D341Med (cell line): ENCODE results near the gene CLOCK.
"Not testable (repeated sequence)": the region's sequence is repeated elsewhere in the genome, so short reads cannot be mapped to it uniquely, and the experiment has no call there.

Source experiments
- DNase-seq: peaks from one replicate; pipeline ENCODE4 v3.0.0; 2012; ENCODE audit warnings: low spot score

The CLOCK gene, protein sequence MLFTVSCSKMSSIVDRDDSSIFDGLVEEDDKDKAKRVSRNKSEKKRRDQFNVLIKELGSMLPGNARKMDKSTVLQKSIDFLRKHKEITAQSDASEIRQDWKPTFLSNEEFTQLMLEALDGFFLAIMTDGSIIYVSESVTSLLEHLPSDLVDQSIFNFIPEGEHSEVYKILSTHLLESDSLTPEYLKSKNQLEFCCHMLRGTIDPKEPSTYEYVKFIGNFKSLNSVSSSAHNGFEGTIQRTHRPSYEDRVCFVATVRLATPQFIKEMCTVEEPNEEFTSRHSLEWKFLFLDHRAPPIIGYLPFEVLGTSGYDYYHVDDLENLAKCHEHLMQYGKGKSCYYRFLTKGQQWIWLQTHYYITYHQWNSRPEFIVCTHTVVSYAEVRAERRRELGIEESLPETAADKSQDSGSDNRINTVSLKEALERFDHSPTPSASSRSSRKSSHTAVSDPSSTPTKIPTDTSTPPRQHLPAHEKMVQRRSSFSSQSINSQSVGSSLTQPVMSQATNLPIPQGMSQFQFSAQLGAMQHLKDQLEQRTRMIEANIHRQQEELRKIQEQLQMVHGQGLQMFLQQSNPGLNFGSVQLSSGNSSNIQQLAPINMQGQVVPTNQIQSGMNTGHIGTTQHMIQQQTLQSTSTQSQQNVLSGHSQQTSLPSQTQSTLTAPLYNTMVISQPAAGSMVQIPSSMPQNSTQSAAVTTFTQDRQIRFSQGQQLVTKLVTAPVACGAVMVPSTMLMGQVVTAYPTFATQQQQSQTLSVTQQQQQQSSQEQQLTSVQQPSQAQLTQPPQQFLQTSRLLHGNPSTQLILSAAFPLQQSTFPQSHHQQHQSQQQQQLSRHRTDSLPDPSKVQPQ

DNA sequence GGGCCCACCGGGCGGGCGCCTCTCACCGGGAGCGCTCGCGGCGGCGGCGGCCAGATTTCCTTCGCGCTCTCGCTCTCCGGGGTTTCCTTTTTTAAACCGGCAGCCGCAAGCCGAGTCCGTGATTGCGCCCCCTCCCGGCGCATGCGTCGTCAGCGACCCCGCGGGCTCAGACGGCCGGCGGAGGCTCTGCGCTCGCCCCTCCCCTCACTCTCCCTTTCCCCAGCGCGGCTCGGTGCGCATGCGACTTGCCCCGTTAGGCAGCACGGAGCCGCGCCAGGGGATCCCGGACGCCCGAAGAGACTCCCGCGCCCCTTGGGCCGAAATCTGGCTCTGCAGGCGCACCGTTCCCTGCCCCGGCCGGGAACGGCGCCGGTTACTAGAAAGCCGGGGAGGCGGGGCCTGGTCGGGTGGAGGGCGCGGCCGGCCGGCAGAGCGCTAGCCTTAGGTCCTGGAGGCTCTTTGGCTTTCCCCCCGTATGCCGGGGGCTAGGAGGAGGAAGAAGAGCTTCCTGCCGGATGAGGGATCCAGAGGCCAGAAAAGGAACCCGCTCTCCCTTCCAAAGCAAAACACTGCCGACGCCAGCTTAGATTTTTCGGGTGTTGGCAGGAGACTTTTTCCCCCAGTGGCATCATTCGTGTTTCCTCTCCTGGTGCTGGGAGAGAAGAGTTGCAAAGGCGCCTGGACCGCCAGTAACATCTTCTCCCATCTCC, at the start of gene CLOCK:
CLOCK (minus strand) TSS at position 154 of the 710 bp plus-strand sequence. CDS start 64,124 bp downstream, outside the sequence.
- DNase-seq = peak; percentile 93

DNA sequence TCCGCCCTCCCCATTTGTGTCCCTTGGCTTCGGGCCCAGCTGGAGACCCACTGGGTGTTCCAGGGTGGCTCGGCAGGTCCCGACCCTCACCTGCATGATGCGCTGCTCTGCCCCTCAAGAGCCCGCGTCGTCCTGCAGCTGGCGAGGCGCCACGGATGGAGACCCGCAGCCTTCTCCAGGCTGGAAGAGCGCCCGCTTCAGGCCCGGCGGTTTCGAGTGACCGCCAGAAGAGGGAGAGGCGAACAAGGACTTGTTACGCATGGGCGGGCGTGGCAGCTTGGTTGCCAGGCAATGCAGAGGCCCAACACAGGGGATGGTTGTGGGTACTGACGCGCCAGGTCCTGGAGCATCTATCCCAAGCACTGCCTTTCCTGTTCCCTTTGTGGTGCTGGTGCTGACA, 45.3 kb upstream of the CLOCK start, which contains the start of gene PDCL2:
PDCL2 (minus strand) TSS at position 232 of the 400 bp plus-strand sequence; CDS start at position 96, 136 bp downstream.
- DNase-seq = no peak

DNA sequence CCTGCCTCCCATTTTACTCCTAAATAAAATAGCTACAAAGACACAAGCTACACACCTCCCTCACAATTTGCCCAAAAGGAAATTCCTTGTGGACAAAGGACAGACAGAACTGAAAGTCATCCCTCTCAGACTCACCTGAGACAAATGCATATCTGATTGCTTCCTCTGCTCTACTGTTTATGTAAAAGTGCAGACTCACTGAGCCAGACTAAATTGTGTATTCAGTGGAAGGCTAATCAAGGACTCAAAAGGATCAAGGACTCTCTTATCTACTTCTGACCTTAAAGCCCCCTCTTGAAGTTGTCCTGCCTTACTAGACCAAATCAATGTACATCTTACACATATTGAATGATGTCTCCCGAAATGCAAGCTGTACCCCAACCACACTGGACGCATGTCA, 41.5 kb upstream of the CLOCK start:
- DNase-seq = no peak

GRCh38 chr4:55582773-55583172, 36.1 kb upstream of the CLOCK start:
- not testable (repeated sequence) for DNase-seq

DNA sequence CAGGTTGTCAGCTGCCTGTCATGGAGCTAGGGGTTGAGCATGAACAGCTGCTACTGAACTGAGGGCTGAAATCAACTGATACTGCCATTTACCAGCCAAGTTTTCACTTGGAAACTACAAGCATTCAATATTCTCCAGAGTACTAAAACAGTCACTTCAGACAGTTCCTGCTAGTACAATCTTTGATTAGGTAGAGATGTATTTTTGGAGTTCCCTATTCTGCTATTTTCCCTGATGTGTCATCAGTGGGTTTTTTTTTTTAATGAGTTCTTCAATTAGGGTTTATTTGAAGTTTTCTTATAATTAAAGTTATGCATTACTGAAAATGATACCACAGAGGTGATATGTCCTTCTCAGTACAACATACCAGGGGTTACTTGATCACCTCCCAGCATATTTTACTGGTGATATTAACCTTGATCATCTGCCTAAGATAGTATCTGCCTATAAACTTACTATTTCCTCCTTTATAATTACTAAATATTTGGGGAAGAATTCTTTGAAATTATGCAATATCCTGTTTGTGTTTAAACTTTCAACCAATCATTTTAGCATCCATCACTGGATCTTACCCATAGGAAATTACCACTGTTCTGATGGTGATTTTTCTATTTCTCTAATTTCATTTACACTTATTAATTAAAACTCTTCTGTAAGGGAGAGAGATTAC, 31.8 kb upstream of the CLOCK start:
- DNase-seq = no peak

GRCh38 chr4:55575513-55575912, 28.8 kb upstream of the CLOCK start:
- no peak for DNase-seq

GRCh38 chr4:55574252-55574651, 27.5 kb upstream of the CLOCK start:
- DNase-seq = no peak

DNA sequence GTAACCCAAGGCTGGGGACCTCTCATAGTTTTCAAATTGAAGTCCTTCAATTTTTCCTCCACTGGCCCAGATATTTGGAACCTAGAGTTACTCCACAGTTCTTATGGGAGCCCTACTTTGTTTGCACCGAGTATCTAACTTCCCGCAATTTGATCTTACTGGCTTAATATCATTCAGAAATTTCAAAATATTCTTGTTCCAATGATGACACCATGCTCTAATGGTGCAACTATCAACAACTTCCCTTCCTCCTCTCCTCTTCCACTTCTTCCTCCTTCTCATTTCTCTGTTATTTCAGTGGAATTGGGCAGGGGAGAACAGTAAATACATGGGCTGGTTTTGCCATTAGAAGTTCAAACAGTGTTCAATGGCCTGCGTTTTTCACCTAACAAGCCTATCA, 25.1 kb upstream of the CLOCK start:
- DNase-seq = no peak

- DNase-seq = no peak
Observed at GRCh38 chr4:55568905-55569504, 22.3 kb upstream of the CLOCK start.

DNA sequence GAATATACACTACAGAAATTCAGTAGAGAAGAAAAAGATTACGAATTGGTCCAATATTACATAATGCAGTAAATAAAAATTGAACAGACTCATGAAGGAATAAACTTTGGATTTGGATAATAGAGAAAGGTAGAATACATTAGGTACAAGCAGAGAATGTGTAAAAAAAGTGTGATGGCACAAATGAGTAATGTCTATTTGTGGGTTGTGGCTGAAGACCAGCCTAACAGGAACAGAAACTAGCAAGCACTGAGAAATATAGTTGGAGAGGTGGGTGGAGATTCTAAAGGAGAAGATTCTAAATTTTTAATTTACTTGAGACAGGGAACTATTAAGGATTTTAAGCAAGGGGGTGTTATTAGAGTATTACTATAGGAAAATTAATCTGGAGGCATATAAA, 15.2 kb upstream of the CLOCK start:
- DNase-seq = no peak

DNA sequence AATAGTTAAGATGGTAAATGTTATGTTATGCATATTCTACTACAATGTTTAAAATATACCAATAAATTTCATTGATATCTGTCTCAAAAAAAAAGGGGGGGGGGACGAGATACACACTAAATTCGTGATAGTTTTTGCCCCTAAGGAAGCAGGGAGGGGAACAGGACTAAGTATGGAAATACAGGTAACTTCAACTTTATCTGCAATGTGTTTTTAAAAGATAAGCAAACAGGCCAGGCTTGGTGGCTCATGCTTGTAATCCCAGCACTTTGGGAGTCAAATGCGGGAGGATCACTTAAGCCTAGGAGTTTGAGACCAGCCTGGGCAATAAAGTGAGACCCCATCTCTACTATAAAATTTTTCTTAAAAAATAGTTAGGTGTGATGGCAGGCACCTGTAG, 13.4 kb upstream of the CLOCK start:
- DNase-seq = no peak

DNA sequence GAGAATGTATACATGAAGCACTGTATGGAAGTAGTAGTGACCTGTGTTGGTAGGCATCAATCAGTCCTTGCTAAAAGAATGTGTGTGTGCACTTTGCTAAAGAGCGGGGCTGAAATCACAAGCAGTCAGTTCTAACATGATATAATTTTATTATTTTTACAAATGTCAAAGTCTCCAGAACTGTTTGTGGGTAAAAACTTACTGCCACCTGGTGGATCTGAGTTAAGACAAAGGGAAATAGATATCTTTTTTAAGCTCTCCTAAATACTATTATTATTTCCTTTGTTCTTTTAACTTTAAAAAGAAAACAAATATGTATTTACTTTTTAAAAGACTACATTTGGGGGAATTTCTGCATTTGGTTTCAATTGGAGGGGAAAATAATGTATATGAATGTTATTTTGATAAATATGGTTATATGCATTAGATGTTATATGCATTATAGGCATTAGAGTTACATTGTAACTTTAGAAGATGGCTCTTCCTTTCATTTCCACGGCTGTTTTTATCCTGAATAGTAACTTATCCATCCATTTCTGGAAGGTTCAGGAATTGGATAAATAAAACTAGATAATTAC, 7.8 kb upstream of the CLOCK start:
- DNase-seq = peak; percentile 26

DNA sequence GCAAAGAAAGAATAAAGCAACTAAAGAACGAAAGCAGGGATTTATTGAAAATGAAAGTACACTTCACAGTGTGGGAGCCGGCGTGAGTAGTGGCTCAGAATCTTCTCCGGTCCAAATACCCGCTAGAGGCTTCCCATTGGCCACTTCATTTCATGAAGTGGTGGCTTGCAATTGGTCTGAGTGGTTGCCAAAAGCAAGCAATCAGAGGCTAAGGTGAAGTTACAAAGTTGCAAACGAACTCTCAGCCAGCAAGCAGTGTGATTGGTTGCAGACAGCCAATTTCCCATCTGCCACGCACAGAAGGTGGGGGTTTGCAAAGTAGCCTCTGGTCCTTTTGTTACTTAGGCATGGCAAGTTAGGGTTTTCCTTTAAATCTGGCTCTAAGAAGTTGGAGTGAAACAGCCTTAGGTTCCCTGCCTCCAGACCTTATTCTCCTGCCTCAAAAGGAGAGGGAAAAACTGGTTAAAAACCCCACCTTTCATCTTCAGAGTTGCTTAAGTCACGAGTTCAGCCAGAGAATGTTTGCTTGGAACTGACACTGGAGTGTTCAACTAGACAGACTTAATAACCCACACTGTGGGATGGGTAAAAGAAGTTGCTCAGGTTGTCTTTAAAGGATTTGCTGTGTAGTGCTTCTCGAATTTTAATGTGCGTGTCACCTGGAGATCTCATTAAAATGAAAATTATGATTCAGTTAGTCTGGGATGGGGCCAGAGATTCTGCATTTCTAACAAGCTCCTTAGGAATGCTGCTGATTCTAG, 6.9 kb upstream of the CLOCK start:
- DNase-seq = no peak

- DNase-seq = not testable (repeated sequence)
Observed at GRCh38 chr4:55551964-55552363, 5.3 kb upstream of the CLOCK start.

GRCh38 chr4:55549888-55550287, 3.2 kb upstream of the CLOCK start:
- DNase-seq = no peak

DNA sequence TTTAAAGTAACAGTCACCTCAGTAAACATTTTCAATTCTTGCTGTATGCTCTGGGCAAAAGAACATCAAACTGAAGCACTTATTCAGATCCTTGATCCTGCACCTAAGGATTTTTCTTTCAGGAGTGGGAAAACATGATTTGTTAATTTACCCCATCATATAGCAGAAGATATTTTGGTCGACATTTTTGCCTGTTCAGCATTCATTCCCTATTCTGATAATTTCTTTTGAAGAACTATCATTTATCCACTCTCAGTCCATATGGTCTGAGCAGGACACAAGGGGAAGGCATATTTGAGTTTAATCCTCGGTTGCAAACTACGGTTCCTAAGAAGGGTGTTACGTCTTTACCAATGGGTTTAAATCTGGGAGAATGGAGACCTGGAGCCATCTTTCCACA, 1.2 kb upstream of the CLOCK start:
- DNase-seq = no peak

GRCh38 chr4:55547466-55547770, 709 bp upstream of the CLOCK start:
- peak; percentile 66 for DNase-seq

GRCh38 chr4:55546506-55546755, 278 bp downstream of the CLOCK start:
- DNase-seq = no peak

- DNase-seq = peak; percentile 82
Observed at GRCh38 chr4:55545641-55546505, 836 bp downstream of the CLOCK start.

- peak; percentile 33 for DNase-seq
Observed at GRCh38 chr4:55545151-55545550, 1.6 kb downstream of the CLOCK start.
